Measurements from ENCODE around the gene CCDC102B.
"Not testable (repeated sequence)": the region's sequence is repeated elsewhere in the genome, so short reads cannot be mapped to it uniquely, and the experiment has no call there.

The CCDC102B gene

DNA sequence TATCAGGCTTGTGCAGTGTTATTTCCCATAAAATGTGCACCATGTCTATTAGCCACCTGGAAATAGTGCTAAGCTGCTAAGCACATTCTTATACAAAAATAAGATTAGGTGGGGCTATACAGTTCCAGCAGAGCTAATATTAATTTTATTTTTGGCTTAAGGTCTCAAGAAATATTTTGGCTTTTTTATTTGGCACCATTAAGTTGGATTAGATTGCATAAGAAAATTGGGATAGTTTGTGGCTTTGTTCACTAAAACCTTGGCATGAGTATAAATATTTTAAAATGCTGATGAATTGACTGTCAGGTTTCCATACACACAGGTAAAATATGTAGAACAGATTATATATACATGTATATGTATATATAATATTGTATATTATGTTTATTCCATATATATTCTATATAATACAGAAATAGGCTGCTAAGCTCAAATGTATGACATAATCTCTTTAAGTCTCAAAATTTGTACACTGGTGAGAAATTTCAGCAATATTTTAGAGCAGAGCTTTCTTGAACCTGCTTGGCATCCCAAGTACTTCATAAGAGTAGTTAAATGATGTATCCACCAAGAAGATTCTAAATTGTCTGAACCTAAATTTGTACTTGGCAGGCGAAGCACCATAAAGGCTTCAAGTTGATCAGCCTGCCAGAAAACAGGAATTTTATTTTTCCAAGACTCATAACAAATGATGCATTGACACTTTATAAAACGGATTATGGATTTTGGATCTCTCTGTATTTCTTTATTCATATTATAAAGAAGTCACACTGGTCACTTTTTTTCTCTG lies 32.6 kb downstream of the CCDC102B start:
- no peak for DNase-seq (ENCODE audit: low spot score)

DNA sequence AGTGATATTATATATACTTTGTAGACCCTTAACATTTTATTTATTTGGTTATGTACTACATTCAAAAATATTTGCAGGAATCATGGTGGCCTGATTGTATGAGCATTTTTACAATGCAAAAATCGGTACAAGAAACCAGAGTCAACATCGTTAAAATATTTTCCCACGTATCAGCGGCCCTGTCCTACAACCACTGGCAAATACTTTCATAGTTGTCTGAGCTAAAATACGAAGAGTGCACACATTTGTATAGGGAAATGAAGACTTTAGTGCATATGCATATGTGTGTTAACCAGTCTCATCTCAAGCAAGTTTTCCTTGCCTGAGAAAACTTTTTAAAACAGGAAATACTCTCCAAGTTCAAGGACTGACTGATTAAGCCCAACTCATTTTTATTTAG lies 35.9 kb downstream of the CCDC102B start:
- DNase-seq (ENCODE audit: low spot score): no peak

DNA sequence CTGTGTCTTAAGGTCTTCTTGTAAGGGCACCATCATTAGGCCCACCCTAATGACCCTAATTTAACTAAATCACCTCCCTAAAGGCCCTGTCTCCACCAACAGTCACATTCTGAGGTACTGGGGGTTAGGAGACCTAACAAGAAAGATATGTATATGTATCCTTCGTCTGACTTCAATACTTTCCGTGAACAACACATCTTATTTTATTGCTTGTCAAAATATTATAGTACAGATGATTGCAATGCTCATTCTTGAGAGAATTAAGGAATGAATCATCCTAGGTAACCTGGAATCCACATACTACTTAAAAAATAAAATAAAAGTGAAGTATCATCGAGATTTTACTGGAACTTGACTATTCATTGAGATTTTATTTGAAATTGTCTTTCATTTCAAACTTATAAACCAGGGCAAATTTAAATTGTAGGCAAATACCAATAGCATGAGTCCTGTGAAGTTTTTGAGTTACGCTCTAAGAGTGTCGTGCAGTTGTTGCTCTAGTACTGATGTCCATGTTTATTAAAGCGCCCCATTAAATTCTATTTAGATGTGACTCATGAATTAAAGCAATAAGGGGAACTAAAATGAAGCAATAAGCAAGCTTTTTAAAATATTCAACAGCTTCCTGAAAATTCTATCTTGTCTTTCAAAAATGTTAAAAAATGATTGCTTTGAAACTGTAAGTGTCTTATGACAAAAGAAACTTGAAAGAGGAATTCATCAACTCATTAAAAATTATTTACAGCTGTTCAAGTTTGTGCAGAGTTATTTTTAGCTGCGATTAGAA lies 40.0 kb downstream of the CCDC102B start:
- no peak for DNase-seq (ENCODE audit: low spot score)

DNA sequence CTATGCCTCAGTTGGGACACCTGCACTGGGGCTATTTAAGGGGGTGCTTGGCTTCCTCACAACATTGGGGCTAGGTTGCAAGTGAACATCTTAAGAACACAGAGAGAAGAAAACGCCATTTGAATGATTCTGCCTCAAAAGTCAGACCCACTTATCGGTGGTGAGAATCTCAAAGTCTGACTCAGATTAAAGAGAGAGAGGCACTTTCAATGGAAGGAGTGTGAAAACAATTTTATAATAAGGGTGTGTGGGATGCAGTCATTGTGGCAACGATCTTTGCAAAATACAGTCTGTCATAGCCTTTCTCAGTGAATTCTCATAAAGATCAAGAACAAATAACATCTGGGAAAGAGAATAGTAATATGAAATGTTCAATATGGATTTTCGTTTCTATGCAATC lies 41.8 kb downstream of the CCDC102B start:
- DNase-seq (ENCODE audit: low spot score): no peak

DNA sequence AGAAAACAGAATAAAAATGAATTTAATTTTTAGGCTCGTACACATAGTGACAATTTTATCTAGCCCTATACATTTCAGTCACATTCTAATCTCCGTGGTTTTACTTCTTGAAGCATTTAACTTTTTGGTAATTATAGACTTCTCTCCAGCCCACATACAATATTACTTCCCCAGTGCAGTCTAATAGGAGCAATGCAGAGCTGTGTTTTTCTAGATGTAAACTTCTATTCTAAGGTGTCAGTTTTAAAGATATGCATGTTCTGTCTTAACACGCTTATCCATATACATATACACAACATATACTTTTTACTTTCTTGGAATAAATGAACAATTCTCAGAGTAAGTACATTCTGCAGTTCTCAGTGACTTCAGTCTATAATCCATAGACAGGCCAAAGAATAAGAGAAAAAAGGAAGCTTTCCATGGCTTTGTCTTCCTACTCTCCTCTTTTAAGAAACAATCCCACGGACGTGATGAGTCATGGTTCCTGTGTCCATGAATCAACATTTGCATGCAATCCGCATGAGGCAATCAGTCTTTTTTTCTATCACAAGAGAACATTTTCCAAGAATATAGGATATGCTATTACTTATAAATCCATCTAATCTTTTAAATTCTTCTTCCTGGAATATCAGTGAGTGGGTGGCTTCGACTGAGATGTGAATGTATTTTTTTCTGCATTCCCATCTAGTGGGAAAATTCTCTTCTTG lies 42.8 kb downstream of the CCDC102B start:
- peak; percentile 6 for DNase-seq (ENCODE audit: low spot score)

DNA sequence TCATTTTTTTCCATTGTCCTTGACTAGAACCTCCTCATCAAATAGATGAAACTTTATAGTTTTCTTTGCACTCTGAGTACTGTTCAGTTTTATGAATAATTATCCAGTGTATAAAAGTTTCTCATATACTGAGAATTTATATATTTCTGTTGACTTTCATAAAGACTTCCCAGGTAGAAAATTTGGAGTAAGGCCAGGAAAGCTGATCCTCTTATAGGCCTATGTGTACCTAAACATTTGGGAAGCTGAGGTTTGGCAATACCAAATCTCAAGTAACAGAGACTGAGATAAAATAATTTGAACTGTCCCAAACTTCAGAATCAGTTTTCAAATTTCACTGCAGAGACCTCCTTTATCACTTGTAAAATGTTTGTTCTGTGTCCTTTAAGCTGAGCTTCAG lies 43.4 kb downstream of the CCDC102B start:
- DNase-seq (ENCODE audit: low spot score): no peak

DNA sequence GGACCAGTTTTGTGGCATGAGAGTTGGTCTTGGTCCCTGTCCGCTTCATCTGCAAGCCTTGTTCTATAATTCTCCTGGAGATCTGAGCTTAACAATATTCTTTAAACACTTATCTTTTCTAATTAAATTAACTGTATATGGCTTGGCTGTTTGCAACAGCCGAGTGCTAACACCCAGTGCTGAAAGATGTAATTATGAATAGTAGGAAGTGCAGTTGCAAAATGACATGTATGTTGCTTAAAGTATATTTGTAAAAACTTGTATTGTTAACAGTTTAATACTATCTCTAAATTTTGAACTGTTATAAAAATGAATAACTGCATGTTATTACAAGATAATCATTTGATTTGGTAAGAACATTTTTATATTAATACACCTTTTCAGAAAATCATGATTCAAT lies 45.1 kb downstream of the CCDC102B start:
- no peak for DNase-seq (ENCODE audit: low spot score)

DNA sequence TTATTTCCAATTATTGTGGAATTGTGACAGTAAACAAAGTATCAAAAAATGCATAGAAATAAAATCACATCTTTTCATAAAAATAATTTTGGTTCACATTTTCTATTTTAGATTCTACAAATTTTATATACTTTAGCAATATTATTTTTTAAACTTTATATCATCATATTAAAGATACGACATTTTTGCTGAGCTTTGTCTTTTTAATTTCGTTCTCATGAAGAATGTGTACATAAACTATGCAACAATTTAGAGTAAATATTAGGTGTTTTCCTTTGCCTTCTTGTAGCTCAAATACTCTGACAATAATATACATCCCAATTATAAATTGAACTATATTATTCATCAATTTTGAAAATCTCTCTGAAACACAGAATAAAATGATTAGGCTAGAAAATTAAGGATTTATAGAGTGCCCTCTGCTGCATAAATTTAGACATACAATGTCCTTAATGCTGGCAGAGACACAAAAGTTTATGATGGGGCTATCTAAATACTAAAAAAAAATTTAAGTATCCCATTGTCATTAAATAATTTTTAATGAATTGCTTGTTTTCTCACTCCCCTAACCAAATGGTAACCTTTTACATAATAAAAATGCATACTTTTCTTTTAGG lies 45.7 kb downstream of the CCDC102B start:
- no peak for DNase-seq (ENCODE audit: low spot score)

DNA sequence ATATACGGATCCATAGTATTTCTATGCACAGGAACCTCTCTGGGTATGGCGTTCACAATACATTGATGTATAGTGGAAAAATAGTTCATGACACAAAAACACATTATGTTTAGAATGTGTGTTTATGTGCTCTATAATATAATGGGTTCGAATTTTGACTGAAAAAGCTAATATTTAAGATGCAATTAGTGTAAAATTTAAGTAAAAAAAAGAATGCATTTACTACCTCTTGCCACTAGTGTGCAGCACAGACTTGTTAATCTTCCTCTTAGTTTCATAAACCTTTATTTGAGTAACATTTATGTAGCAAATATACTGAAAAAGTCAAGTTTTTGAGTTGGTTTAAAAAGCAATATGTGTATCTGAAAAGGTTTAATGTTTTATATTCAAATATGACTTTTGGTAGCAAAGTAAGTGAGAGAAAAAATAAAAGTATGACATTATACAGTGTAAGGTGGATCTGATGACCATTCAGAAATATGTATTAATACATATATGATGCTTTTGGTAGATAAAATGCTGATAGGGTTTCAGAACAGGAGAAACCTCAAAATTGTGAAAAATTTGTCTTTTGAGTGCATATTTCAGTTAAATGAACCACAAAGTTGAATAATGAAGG lies 49.4 kb downstream of the CCDC102B start:
- DNase-seq (ENCODE audit: low spot score): no peak

DNA sequence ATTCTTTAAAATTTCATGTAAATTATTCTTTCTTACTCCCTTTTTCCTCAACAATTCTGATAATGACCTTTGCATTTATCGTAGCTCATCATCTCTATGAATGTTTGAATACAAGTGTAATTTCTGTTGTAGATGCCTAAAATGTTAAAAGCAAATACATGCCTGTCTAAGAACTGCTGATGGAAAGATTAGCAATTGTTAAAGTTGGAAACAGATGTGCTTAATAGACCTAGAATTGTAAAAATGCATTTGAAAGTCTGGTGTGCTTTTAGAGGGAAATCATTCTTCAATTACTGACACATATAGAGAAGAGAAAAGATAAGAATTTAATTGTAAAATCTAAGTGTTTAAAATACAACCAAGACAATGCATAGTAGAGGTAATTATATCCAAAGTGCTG lies 50.4 kb downstream of the CCDC102B start:
- DNase-seq (ENCODE audit: low spot score): no peak

DNA sequence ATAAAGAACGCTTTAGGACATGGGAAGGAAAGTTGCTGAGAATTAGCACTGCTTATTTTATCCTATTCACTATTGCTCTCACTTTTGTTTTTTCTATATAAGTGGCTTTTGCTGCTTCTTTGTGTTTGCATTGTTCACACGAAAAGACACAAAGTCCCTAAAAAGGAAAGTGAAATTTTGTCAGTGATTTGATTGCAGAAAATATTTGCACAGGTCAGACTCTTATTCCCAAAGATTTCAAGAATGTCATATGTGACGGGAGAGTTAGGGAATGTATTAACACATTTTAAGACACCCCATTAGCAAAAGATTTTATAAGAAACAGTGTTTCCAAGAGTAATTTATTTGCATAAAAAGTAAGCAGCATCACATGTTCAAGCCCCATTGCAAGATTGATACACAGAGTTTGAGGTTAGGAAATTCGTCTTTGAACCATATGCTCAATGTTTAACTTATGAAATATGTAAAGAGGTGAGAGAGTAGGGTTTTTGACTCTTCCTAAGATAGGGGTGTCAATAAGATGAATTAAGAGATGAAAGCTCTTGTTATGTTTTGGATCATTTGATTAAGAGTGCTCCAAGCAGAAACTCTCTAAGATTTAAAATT lies 57.0 kb downstream of the CCDC102B start:
- no peak for DNase-seq (ENCODE audit: low spot score)

DNA sequence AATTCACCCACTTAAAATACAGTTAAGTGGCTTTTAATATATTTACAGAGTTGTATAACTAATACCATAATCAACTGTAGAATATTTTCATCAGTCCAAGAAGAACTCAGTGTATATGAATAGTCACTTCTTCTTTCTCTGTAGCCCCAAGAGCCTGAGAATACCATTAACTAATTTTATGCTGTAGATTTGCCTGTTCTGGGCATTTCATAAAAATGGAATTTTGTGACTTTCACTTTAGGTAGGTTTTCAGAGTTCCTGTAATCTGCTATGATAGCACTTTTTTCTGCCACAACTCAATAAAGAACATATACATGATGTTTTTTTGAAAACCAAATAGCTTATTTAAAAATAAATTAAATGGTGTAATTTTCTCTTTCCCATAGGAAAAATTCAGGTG lies 57.6 kb downstream of the CCDC102B start:
- no peak for DNase-seq (ENCODE audit: low spot score)

DNA sequence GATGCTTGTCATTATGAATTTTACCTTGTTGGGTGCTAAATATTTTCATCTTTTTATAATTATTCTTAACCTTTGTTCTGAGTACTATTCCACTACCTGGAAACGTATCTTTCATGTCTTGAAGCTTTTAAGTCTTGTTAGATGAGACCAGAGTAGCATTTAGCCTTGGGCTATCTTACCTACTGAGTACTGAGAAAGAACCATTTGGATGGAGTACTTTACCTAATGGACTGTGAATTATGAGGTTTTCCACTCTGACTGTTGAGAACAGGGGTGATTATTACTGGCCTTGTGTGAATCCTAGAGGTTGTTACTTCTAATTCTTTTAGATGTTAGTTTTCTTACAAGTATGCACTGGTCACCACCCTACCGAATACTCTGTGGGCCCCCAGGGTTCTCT lies 63.5 kb downstream of the CCDC102B start:
- no peak for DNase-seq (ENCODE audit: low spot score)

DNA sequence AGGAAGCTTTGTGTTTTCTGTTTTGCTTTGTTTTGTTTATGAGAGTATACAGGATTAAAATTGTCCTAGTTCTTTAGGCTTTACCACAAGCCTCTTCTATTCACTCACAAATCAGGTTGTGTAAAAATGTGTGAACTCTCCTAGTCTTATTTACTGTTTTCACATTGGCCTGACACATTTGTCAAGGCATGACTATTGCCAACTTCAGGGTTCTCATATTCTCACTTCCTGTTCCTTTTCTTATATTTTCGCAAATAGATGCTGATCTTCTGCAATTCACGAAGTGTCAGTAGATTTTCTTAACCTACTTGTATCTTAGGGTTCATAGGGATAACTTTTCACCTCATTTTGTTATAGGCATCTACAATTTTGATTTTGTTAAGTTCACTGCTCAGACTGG lies 67.1 kb downstream of the CCDC102B start:
- no peak for DNase-seq (ENCODE audit: low spot score)

DNA sequence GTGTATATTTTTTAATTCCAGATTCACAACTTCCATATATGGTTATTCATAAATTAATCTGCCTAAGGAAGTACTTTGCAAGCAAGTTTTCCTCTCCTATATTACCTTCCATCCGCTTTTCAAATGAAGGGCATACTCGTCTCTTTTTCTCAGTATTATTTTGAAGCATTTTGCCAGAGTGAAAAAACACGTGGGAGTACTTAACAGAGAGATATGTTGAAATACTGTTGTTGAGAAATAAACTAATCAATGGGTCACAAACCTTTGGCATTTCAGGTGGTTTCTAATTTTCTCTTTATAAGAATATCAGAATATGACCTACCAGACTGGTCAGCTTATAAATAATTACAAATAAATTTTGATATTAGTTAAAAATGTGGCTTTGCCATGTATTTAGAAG lies 67.6 kb downstream of the CCDC102B start:
- DNase-seq (ENCODE audit: low spot score): no peak

DNA sequence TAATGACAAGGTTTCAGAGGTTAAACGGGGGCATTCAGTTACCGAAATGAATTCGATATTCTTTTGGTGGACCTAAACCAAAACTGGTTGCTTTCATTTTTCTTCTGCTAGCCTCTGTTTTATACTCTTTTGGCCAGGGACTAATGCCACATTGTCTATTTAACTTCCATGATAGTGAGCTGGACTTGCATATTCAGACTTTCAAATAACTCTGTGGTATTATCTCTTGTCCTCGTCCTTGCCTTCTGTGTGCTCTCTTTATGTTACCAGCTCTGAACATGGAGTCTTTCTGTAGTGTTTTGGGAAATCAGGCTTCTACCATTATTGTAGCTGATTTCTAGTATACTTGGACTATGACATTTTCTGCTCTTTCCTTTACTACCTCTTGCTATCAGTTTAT lies 75.1 kb downstream of the CCDC102B start:
- DNase-seq (ENCODE audit: low spot score): no peak

DNA sequence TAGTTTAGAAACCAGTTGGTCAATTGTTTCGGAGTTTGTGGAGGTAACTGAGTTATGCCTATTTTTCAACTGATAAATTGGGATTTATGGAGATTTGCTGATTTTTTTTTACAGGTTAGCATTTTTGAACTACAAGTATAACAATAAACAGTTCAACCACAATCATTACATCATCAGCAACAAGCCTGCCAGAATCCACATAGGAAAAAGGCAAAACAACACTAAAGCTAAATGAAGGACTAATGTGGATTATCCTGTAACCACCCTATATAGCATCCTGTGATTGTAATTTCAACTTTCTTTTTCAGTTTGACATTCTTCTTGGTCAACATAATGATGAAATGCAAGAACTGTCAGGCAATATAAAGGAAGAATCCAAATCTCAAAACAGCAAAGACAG lies 76.5 kb downstream of the CCDC102B start:
- DNase-seq (ENCODE audit: low spot score): no peak

DNA sequence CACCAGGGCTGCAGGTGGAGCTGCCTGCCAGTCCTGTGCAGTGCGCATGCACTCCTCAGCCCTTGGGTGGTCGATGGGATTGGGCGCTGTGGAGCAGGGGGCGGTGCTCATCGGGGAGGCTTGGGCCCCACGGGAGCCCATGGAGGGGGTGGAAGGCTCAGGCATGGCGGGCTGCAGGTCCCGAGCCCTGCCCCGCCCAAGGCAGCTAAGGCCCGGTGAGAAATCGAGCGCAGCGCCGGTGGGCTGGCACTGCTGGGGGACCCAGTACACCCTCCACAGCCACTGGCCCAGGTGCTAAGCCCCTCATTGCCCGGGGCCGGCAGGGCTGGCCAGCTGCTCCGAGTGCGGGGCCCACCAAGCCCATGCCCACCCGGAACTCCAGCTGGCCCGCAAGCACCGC lies 82.1 kb downstream of the CCDC102B start:
- not testable (repeated sequence) for DNase-seq (ENCODE audit: low spot score)

DNA sequence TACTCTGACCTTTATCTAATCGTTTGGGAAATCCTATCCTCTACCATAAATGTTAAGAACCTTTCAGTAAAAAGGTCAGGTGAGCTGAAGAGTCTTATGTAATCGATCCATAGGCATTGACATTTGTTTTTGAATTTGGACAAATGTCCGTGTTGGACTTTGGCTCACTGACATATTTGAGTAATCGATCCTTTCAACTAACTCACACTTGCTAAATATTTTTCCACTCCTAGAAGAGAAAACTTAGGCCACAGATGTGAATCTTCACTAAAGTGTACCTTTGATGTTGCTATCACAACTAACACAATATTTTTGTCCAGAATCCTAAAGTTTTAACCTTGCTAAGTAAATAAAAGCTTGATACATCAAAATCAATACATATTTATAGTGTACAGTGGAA lies 89.5 kb downstream of the CCDC102B start:
- DNase-seq (ENCODE audit: low spot score): no peak

DNA sequence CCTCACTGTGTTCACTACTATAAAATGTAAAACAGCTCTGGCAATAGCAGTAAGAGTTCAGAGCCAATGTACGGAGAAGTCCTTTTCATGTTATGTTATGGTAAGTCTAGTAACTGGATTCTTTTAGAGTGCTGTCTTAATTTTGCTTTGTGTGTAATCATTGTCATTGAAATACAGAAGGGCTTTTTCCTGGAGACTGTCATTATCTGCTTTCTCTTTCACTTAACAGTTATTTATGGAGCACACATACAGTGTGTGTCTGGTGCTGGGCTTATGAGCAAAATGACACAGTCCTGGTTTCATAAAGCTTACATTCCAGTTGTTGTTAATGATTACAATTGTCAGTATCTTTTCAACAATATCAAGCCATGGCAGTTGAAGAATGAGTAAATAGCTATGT lies 95.5 kb downstream of the CCDC102B start:
- DNase-seq (ENCODE audit: low spot score): no peak

DNA sequence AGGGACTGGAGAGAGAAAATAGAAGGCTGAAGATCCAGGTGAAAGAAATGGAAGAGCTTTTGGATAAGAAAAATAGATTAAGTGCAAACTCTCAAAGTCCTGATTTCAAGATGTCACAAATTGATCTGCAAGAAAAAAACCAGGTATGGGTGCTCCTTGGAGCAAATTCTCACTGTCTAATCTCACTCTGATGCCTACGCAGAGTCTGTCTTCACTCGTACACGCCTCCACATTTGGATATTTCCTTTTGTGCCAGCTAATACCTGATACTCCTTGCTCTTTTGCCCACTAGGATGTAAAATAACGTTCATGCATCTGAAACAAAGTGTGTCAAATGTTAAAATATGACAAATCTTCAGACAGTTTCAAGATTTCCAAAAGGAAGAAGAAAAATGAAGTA lies 99.4 kb downstream of the CCDC102B start:
- DNase-seq (ENCODE audit: low spot score): no peak

DNA sequence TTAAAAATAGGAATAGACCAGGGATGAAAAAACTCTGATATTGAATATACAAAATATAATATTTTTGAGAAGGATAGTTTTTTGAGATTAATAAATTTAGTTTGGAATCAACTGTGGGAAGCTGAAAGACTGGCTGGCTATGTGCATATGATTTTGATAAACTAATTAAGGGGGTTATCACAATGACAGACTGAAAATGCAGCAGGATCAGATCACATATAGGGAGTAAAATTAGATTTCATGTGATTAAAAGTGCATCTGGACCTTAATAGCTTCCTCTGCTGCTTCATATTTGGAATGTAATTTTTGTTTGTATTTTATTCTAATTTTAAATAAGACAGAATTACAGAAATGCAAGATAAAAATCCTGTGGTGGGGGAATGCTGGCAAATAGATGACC lies 111.7 kb downstream of the CCDC102B start:
- no peak for DNase-seq (ENCODE audit: low spot score)
